Smooth muscle cell (in vitro differentiated cells): ENCODE results near the gene C11orf21. TPM values are rescaled to one million over a fixed set of nuclear protein-coding genes. Genes with fewer than 3 reads are reported as not detected.

Experiments used
- DNase-seq: peaks from one replicate; lab custom pipeline; 2025; ENCODE audit not compliant: unreplicated experiment; lab: John Stamatoyannopoulos, UW
- H2AFZ ChIP-seq: fragments of 200-600 bp; sonication (generic); 2 replicates; pipeline ENCODE4 v1.6.0; 2016; ENCODE audit warnings: antibody characterized with exemption, low read depth, mild to moderate bottlenecking
- H3F3A ChIP-seq: fragments of 200-600 bp; sonication (generic); 2 replicates; pipeline ENCODE4 v1.6.0; 2017; ENCODE audit warnings: antibody characterized with exemption, low read depth
- H3K27ac ChIP-seq: fragments of 200-600 bp; sonication (generic); 2 replicates; pipeline ENCODE4 v1.5.1; 2016; ENCODE audit warnings: low read depth, mild to moderate bottlenecking
- H3K27me3 ChIP-seq: fragments of 200-600 bp; sonication (generic); 2 replicates; pipeline ENCODE4 v1.6.1; 2016; ENCODE audit warnings: low read depth, mild to moderate bottlenecking
- H3K36me3 ChIP-seq: fragments of 200-600 bp; sonication (generic); 2 replicates; pipeline ENCODE4 v1.5.1; 2016; ENCODE audit warnings: low read depth
- H3K4me1 ChIP-seq: fragments of 200-600 bp; sonication (generic); 2 replicates; pipeline ENCODE4 v1.5.1; 2016; ENCODE audit warnings: low read depth
- H3K4me2 ChIP-seq: fragments of 200-600 bp; sonication (generic); 2 replicates; pipeline ENCODE4 v1.6.0; 2016; ENCODE audit warnings: mild to moderate bottlenecking
- H3K4me3 ChIP-seq: fragments of 200-600 bp; sonication (generic); 2 replicates; pipeline ENCODE4 v1.5.1; 2016; ENCODE audit warnings: mild to moderate bottlenecking
- H3K79me2 ChIP-seq: fragments of 200-600 bp; sonication (generic); 2 replicates; pipeline ENCODE4 v1.6.0; 2016; ENCODE audit warnings: low read depth, mild to moderate bottlenecking
- H3K9ac ChIP-seq: fragments of 200-600 bp; sonication (generic); 2 replicates; pipeline ENCODE4 v1.6.0; 2016; ENCODE audit warnings: low read depth
- H3K9me3 ChIP-seq: fragments of 200-600 bp; sonication (generic); replicated peaks from 2 replicates; pipeline ENCODE4 v1.5.1; 2016; ENCODE audit warnings: low read depth
- H4K20me1 ChIP-seq: fragments of 200-600 bp; sonication (generic); 2 replicates; pipeline ENCODE4 v1.6.0; 2016; ENCODE audit warnings: low read depth
- WGBS: methylation state at CpG from one replicate; pipeline ENCODE4 v1.1.7; 2016; ENCODE audit warnings: low lambda C conversion rate; 5-methylcytosine and 5-hydroxymethylcytosine counted together
- polyA plus RNA-seq: library from polyadenylated mRNA; unstranded; fragments of >200 nt; fragmentation: Nextera tagmentation; extraction: Ambion mirVana; gene quantifications from 2 replicates; pipeline ENCODE4 v1.2.1, GENCODE V29; 2016
- total RNA-seq: library from RNA; depleted of rRNA; stranded (reverse); fragments of >200 nt; gene quantifications from 2 replicates; pipeline ENCODE4 v1.2.3, GENCODE V29; 2014
- TF ChIP-seq, protein P1 (sequence below): fragments of 200-600 bp; sonication (generic); IDR thresholded peaks from 2 replicates; pipeline ENCODE4 v1.5.1; 2017; ENCODE audit warnings: borderline replicate concordance, mild to moderate bottlenecking, antibody characterized with exemption; ENCODE audit not compliant: insufficient read depth, poor library complexity, severe bottlenecking

C11orf21 gene
- total and polyA plus RNA-seq, 2 experiments from 2014 or later, result not detected

DNA sequence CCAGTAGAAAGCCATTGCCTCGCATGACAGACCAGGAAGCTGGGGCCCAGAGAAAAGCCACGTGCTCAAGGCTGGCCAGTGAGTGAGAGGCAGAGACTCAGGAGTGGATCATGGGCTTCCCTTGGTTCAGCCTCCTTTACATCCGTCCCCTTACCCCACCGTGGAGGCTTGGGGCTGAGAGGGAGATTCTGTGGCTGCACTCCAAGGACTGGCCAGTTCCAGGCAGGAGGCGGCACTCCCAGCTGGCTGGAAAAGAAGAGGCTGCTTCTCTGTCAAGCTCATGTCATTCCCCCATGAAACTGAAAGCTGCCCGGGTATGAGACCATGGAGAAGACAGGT lies 24.7 kb downstream of the C11orf21 start:
- no peak overlapping the region for H2AFZ ChIP-seq
- no peak overlapping the region for H3K4me2 ChIP-seq
- no peak overlapping the region for H3K9ac ChIP-seq
- no peaks in the 10 kb centered on the region for H3K36me3 ChIP-seq
- peaks cover 52% of the 10 kb centered on the region for H3K27me3 ChIP-seq
- no peaks in the 10 kb centered on the region for H3K9me3 ChIP-seq
- no peak overlapping the region for H3K27ac ChIP-seq
- no peak overlapping the region for H3K4me3 ChIP-seq
- H3K79me2 ChIP-seq, result no peaks in the 10 kb centered on the region
- H4K20me1 ChIP-seq, result no peaks in the 10 kb centered on the region
- 83% methylated on average over 6 of the region's 6 CpGs for WGBS
- H3K4me1 ChIP-seq, result no peaks in the 10 kb centered on the region
- DNase-seq, result no peak
- H3F3A ChIP-seq, result no peaks in the 10 kb centered on the region
- TF ChIP-seq, protein P1, sequence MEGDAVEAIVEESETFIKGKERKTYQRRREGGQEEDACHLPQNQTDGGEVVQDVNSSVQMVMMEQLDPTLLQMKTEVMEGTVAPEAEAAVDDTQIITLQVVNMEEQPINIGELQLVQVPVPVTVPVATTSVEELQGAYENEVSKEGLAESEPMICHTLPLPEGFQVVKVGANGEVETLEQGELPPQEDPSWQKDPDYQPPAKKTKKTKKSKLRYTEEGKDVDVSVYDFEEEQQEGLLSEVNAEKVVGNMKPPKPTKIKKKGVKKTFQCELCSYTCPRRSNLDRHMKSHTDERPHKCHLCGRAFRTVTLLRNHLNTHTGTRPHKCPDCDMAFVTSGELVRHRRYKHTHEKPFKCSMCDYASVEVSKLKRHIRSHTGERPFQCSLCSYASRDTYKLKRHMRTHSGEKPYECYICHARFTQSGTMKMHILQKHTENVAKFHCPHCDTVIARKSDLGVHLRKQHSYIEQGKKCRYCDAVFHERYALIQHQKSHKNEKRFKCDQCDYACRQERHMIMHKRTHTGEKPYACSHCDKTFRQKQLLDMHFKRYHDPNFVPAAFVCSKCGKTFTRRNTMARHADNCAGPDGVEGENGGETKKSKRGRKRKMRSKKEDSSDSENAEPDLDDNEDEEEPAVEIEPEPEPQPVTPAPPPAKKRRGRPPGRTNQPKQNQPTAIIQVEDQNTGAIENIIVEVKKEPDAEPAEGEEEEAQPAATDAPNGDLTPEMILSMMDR, result no peak

DNA sequence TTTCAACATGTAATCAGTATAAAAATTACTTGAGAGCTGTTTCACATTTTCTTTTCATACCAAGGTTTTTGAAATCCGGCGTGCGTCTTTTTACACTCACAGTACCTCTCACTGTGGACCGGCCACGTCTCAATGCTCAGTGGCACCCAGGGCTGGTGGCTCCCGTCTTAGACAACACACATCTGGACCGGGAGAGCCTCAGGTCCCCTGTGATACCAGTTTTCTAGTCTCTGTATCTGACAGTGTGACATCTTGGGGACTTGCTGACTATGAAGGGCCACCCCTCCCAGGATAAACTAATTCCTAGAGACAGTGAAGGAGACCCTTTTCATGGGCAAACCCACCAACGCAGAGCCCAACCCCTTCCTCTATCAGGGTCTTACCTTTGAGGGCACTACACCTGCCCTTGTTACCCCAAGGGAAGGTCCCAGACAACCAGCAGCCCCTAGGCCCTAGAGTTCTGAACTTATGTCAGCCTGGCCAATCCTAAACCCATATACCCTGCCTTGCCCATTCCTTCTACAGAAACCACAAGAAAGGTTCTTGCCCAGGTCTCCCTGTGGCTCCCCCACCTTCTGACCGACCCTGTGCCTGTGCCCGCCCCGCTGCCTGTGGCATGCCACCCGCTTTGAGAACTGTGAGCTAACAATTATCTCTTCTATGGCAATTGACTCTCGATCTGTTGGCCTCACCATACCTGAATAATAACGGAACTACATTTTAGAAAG lies 25.3 kb downstream of the C11orf21 start:
- TF ChIP-seq, protein P1, result no peak
- H4K20me1 ChIP-seq, result no peaks in the 10 kb centered on the region
- H3K27me3 ChIP-seq, result peaks cover 57% of the 10 kb centered on the region
- H3K4me3 ChIP-seq, result no peak overlapping the region
- H3F3A ChIP-seq, result no peaks in the 10 kb centered on the region
- H2AFZ ChIP-seq, result no peak overlapping the region
- H3K4me1 ChIP-seq, result no peaks in the 10 kb centered on the region
- H3K4me2 ChIP-seq, result no peak overlapping the region
- H3K9ac ChIP-seq, result no peak overlapping the region
- 94% methylated on average over 14 of the region's 14 CpGs for WGBS
- no peak for DNase-seq
- no peaks in the 10 kb centered on the region for H3K79me2 ChIP-seq
- H3K27ac ChIP-seq, result no peak overlapping the region
- H3K9me3 ChIP-seq, result no peaks in the 10 kb centered on the region
- H3K36me3 ChIP-seq, result no peaks in the 10 kb centered on the region

DNA sequence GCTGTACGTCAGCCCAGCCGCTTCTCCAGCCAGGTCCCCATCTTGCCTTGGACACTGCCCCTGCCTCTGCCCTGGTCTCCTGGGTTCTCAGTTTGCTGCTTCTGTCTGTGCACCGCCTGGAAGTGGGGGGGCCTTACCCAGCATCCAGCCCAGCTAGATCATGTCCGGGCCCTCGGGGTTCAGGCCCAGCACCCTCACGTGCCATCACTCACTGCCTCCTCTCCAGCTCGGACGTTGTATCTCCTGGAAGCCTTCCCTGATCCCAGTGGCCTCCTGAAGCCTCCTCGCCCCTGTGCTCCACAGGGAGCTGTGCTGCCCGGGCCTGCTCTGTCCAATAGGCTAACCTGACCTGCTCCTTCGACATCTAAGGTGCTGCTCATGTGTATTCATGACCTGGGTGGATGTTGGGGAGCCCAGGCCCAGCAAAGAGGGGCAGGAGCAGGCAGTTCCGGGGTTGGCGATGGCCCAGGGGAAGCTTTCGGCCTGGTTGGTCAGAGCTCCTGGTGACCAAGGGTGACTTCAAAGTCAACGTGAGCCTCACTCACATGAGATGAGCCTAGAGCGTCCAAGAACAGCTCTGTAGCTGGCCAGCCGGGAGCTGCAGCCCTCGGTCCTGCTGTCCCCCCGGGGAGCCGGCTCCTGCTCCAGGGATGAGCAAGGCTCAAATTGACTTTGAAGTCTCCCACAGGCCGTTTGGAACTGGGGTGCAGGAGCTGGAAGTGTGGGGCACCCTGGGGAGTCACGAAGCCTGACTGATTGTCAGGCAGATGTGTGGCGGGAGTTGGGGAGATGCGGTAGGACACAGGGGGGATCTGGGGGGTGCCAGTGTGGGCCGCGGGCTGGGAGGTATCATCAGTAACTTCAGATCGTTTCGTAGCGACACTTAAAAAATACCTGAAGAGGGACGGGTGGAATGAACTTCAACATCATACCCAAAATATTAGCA lies 26.1 kb downstream of the C11orf21 start:
- H3K27me3 ChIP-seq, result peaks cover 65% of the 10 kb centered on the region
- no peak overlapping the region for H3K4me3 ChIP-seq
- no peaks in the 10 kb centered on the region for H4K20me1 ChIP-seq
- H3K9ac ChIP-seq, result no peak overlapping the region
- no peaks in the 10 kb centered on the region for H3K79me2 ChIP-seq
- H3F3A ChIP-seq, result no peaks in the 10 kb centered on the region
- H3K9me3 ChIP-seq, result no peaks in the 10 kb centered on the region
- no peak for DNase-seq
- no peak overlapping the region for H2AFZ ChIP-seq
- 94% methylated on average over 30 of the region's 30 CpGs for WGBS
- no peaks in the 10 kb centered on the region for H3K36me3 ChIP-seq
- no peak overlapping the region for H3K4me2 ChIP-seq
- no peak overlapping the region for H3K27ac ChIP-seq
- TF ChIP-seq, protein P1, result no peak
- no peaks in the 10 kb centered on the region for H3K4me1 ChIP-seq
